Adipose tissue (tissue), 3 donors: Measurements from ENCODE around the gene ANKRD28. TPM values are rescaled to one million over a fixed set of nuclear protein-coding genes. Genes with fewer than 3 reads are reported as not detected.
"Not testable (repeated sequence)": the region's sequence is repeated elsewhere in the genome, so short reads cannot be mapped to it uniquely, and the experiment has no call there.

Experiments used
- H3K27ac ChIP-seq: one replicate; pipeline ENCODE4 v1.5.1; 2013; ENCODE audit warnings: low read depth, low read length
- WGBS, 3 donors: extraction: QIAGEN DNeasy Blood & Tissue Kit; methylation state at CpG; one replicate each; pipeline ENCODE4 v1.1.7; 2013; 5-methylcytosine and 5-hydroxymethylcytosine counted together
- polyA plus RNA-seq, 3 donors: library from polyadenylated mRNA; stranded (reverse); fragments of 200-250 nt; gene quantifications; one replicate each; pipeline ENCODE4 v1.2.3, GENCODE V29; 2013
- donor health status: healthy with polysubstance abuse.
- donor health status: Bipolar disorder and iron deficiency.
- donor health status: healthy.

Gene ANKRD28
- polyA plus RNA-seq, 3 donors: 8.9 to 15.6 (median 10.9) TPM

DNA sequence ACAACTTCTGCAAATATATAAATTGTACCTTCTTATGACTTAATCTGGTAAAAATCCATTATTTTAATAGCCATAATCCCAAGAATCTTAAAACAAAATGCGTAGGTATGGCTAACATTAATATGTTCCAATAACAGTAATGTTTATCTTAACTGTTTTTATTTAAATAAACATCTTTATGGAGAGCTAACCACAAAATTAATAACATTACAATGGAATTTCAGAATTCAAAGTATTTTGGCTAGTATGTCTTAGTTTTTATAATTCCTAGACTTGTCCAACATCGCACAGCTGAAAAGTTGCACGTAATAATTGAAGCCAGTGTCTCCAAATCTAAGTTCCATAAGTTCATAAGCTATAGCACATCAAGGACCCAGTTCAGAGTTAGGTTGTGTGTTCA is 47.6 kb downstream of the ANKRD28 start:
- 97 to 98% (median 97%) methylated on average over 3 of the region's 3 CpGs for WGBS, 3 donors
- no peak overlapping the region for H3K27ac ChIP-seq

DNA sequence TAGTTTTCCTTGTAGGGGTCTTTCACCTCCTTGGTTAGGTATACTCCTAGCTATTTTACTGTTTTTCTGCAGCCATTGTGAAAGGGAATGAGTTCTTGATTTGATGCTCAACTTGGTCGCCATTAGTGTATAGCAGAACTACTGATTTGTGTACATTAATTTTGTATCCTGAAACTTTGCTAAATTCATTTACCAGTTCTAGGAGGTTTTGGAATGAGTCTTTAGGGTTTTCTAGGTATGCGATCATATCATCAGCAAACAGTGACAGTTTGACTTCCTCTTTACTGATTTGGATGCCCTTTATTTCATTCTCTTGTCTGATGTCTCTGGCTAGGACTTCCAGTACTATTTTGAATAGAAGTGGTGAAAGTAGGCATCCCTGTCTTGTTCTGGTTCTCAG is 51.9 kb downstream of the ANKRD28 start:
- H3K27ac ChIP-seq: not testable (repeated sequence)
- WGBS, 3 donors: 94 to 96% (median 94%) methylated on average over 2 of the region's 2 CpGs

DNA sequence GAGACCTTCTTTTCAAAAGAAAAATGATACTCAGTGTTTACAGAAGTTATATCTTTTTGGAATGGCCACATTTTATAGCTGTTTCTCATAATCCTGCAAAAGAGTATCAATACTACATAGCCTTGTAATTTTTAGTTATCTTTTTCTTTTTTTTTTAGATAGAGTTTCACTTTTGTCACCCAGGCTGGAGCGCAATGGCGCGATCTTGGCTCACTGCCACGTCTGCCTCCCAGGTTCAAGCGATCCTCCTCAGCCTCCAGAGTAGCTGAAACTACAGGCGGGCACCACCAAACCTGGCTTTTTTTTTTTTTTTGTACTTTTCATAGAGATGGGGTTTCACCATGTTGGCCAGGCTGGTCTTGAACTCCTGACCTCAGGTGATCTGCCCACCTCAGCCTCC is 53.6 kb downstream of the ANKRD28 start:
- 97 to 99% (median 98%) methylated on average over 6 of the region's 6 CpGs for WGBS, 3 donors
- H3K27ac ChIP-seq: no peak overlapping the region

DNA sequence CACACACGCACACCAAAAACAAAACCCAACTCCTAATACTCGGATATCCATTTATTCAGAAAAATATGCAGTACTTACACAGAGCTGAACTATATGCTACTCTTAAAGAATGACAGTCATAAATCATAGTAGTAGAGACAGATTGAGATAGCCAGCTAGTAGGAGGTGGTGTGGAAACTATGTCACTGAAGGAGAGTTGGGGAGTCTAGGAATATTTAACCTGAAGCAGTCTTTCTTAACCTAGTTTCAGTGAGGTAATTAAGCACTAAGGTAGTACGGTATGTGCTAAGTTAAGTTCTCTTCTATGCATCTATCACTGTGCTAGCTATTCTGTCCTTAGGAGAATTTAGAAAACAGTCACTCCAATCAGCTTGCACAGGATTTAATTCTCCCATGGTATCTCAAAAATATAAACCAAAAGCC is 54.2 kb downstream of the ANKRD28 start:
- H3K27ac ChIP-seq: no peak overlapping the region
- 93 to 95% (median 94%) methylated on average over 3 of the region's 3 CpGs for WGBS, 3 donors

DNA sequence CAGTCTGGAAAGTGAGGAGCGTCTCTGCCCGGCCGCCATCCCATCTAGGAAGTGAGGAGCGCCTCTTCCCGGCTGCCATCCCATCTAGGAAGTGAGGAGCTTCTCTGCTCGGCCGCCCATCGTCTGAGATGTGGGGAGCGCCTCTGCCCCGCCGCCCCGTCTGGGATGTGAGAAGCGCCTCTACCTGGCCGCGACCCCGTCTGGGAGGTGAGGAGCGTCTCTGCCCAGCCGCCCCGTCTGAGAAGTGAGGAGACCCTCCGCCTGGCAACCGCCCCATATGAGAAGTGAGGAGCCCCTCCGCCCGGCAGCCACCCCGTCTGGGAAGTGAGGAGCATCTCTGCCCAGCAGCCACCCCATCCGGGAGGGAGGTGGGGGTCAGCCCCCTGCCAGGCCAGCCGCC is 55.5 kb downstream of the ANKRD28 start:
- not testable (repeated sequence) for H3K27ac ChIP-seq
- 98 to 100% (median 100%) methylated on average over 5 to 19 of the region's 26 CpGs for WGBS, 3 donors

DNA sequence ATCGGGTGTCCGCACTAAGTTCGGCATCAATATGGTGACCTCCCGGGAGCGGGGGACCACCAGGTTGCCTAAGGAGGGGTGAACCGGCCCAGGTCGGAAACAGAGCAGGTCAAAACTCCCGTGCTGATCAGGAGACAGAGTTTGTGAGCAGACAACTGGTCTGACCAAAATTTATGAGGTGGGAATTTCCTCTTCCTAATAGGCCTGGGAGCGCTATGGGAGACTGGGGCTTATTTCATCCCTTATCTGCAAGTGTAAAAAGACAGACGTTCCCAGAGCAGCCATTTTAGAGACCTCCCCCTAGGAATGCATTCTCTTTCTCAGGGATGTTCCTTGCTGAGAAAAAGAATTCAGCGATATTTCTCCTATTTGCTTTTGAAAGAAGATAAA is 59.2 kb downstream of the ANKRD28 start:
- not testable (repeated sequence) for H3K27ac ChIP-seq
- WGBS, 3 donors: 94 to 99% (median 97%) methylated on average over 6 to 8 of the region's 11 CpGs

DNA sequence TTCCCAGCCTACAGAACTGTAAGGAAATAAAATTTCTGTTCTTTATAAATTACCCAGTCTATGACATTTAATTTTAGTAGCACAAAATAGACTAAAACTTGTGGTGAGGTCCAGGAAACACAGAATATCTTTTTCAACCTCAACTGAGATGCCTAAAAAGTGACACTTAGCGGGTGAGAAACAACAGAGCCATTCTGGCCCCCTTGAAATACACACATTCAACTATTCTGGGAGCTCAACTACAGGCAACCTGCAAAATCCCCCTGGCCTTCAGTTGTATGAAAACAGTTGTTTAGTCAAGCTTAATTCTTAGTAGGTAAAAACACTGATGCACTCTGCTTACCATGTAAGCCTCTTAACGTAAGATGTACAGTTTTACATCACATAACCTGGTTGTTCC is 66.8 kb downstream of the ANKRD28 start:
- no peak overlapping the region for H3K27ac ChIP-seq
- WGBS, 3 donors: 96 to 100% (median 97%) methylated on average over 2 of the region's 2 CpGs

DNA sequence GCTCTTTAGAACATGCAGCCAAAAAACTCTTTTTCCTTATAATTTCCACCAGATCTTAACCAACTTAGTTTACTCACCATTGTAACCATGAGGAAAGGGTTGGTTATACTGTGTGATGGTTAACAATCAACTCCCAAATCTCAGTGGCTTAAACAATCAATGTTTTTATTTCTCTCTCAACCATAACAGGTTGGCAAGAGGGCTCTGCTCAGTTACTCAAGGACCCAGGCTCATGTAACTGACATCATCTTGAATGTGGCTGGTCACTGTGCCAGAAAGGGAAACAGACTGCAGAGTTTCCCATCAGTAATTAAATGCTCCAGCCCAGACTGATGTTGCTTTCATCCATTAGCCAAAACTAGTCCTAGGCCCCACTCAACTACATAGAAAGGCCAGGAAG is 69.0 kb downstream of the ANKRD28 start:
- H3K27ac ChIP-seq: no peak overlapping the region

DNA sequence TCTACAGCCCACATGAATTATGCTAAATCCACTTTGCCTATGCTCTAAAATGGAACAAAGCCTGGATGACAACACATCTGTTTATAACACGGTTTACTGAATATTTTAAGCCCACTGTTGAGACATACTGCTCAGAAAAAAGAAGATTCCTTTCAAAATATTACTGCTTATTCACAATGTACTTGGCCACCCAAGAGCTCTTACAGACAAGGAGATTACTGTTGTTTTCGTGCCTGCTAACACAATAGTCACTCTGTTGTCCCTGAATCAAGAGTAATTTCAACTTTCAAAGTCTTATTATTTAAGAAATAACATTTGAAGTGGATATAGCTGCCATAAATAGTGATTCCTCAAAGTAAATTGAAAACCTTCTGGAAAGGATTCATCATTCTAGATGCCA is 70.9 kb downstream of the ANKRD28 start:
- H3K27ac ChIP-seq: no peak overlapping the region
- WGBS, 3 donors: 92 to 96% (median 94%) methylated on average over 2 of the region's 2 CpGs

DNA sequence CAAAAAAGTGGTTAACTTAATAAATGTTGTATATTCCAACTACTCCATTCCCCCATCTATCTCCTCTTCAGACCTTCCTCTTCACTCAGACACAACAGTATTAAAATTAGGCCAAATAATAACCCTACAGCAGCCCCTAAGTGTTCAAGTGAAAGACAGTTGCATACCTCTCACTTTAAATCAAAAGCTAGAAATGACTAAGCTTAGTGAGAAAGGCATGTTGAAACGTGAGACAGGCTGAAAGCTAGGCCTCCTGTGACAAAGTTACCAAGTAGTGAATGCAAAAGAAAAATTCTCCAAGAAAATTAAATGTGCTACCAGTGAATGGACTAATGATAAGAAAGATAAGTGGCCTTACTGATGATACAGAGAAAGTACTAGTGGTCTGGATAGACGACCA is 71.7 kb downstream of the ANKRD28 start:
- WGBS, 3 donors: 56 to 72% (median 70%) methylated on average over 2 of the region's 2 CpGs

DNA sequence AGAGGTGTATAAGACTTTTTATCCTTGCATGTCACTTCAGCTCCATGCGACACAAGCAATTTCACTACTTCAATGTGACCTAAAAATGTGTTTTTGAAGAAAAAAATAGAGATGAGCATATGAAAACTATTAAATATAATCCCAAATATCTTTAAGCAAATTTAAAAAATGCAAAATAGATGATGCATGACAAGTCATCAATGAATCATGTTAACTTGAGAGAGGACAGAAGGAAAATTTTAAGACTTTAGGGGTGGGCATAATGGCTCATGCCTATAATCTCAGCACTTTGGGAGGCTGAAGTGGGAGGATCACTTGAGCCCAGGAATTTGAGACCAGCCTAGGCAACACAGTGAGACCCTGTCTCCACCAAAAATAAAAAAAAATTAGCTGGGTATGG is 73.3 kb downstream of the ANKRD28 start:
- 98 to 100% (median 99%) methylated on average over 1 of the region's 1 CpG for WGBS, 3 donors
- no peak overlapping the region for H3K27ac ChIP-seq

More for the DNA sequence above, 71.7 kb downstream of the ANKRD28 start:
- H3K27ac ChIP-seq: no peak overlapping the region

DNA sequence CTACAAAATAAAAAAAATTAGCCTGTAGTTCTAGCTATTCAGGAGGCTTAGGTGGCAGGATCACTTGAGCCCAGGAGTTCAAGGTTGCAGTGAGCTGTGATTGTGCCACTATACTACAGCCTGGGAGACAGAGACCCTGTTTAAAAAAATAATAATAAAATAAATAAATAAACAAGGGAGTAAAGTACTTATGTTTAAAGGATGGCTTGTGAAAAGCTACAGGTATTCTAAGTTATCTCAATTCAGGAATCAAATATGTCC is 74.2 kb downstream of the ANKRD28 start:
- no peak overlapping the region for H3K27ac ChIP-seq

DNA sequence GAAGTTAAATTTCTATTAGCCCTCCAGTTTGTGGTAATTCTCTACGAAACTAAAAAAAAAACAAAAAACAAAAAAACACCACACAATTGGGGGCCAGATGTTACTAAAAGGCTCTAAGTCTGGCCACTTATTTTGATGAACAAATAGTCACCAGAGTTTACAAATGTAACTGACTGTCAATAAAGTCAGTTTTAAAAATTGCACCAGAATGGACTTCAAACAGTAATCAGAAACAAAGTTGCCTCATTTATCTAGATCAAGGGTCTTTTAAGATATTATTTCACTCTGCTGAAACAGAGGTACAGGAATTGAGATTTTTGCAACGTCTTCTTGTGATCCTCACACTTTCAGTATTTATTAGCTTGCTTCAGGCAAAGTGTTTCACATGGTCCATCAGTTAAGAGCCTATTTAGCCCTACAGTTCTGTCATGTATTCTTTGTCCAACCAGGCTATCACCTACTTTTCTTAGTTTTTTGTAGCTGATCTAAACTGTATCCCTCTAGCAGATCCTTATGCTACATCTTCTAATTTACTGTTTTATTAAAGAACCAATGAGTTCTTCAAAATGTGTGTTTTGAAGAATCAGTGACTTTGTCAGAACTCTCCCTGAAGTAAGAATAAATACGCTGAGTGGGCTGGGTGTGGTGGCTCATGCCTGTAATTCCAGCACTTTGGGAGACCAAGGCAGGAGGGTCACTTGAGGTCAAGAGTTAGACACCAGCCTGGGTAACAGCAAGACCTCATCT is 74.7 kb downstream of the ANKRD28 start:
- 58 to 90% (median 85%) methylated on average over 3 of the region's 3 CpGs for WGBS, 3 donors
- H3K27ac ChIP-seq: no peak overlapping the region

DNA sequence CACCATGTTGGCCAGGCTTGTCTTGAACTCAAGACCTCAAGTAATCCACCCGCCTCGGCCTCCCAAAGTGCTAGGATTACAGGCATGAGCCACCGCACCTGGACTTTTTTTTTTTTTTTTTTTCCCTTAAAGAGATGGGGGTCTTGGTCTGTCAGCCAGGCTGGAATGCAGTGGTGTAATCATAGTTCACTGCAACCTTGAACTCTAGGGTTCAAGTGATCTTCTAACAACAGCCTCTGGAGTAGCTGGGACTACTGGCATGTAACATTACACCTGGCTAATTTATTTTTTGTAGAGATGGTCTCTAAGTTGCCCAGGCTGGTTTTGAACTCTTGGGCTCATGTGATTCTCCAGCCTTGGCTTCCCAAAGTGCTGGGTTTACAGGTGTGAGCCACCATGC is 81.6 kb downstream of the ANKRD28 start:
- 94 to 99% (median 95%) methylated on average over 3 of the region's 3 CpGs for WGBS, 3 donors

DNA sequence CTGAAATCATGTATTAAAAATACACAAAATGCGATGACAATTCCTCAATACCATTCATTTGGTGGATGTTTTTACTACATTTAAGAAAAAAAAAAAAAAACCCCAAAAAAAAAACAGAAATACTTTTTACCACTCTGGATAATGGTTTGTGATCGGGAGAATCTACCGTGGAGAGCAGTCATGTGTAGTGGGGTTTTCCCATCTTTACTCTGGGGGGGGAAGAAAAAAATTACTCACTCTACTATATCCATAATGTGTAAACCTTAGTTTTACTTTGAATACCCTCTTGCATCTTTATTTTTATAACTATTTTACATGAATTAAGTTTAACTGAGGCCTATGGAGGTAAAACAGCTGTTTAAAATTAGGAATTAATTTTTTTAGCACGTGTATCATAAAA is 83.3 kb downstream of the ANKRD28 start:
- no peak overlapping the region for H3K27ac ChIP-seq

More for the DNA sequence above, 81.6 kb downstream of the ANKRD28 start:
- H3K27ac ChIP-seq: no peak overlapping the region

DNA sequence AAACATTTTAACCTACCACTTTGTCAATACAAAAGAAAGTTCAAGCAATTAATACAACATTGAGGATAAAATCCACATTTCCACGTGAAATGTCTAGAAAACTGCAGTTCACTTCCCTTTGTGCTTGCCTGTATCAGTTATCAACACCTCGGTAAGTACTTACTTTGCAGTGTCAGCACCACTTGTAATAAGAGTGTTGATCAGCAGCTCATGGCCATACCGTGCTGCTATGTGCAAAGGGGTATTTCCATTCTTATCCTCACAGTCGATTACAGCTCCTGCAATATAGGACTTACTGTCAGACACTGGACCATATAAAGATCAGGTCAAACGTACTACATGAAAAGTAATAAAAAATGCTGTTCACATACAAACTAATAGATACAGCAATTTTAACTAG is 84.4 kb downstream of the ANKRD28 start:
- WGBS, 3 donors: 90 to 92% (median 91%) methylated on average over 5 of the region's 5 CpGs

More for the DNA sequence above, 83.3 kb downstream of the ANKRD28 start:
- WGBS, 3 donors: 93 to 95% (median 94%) methylated on average over 4 of the region's 4 CpGs

DNA sequence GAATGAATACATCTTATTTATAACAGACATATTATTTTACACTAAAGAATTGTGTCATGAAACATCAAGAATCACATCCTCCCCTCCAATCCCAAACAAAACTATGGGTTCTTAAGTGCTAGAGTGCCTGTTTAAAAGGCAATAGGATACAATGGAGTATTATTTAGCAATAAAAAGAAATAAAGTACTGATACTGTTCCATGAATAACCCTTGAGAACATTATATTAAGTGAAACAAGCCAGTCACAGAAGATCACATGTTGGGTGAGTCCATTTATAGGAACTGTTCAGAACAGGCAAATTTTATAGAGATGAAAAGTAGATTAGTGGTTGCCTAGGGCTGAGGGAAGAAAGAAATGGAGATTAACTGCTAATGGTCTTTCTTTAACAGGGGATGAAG is 86.5 kb downstream of the ANKRD28 start:
- H3K27ac ChIP-seq: no peak overlapping the region

More for the DNA sequence above, 84.4 kb downstream of the ANKRD28 start:
- H3K27ac ChIP-seq: no peak overlapping the region

DNA sequence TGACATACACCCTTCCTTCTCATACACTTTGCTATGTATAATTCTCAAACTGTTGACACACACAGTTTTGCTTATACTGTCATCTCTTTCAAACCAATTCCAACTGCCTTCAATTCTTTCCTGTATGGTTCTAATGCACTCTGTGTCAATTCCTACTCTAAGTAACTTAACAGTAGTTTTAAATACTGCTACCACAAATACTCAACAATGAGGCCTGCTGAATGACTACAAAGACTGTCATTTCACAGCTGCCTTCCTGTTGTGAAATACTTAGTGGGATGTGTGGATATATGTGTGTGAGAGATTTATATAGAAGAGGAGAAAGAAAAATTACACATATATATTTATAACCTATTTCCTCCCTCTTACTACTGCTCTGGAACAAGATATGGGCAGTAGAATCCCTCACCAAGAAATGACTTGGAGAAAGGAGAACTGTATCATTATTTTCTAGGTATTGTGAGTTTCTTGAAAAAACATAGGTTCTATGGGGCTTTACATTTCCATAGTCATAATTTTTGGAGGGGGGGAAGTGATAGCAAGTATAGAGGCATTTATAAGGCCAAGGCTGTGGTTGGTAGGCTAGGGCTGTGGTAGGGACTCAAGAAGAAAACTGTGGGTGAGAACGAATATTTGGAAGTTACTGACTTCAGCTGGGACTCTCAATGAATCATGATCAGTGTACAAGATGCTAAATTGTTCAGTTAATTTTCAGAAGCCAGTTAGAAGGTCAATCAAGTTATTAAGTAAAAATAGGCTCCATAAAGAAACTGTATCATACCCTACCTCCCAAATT is 88.7 kb downstream of the ANKRD28 start:
- WGBS, 3 donors: 70 to 97% (median 76%) methylated on average over 1 of the region's 1 CpG
- H3K27ac ChIP-seq: no peak overlapping the region

DNA sequence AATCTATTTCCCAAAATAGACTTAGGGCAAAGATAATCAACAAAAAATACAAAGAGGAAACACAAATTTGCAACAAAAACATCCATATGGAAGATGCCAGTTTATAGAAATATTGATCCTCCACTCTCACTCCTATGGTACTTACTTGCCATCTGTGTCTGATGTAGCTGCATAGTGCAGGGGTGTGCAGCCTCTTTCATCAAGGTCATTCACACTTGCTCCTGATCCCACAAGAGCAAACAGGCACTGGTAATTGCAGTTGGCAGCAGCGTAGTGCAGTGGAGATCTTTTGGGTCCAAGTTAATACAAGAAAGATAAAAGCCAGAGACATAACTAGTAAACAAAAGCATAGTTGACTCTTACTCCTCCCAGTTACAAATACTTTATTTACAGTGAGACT is 90.0 kb downstream of the ANKRD28 start:
- WGBS, 3 donors: 63 to 93% (median 93%) methylated on average over 1 of the region's 1 CpG
- H3K27ac ChIP-seq: no peak overlapping the region

DNA sequence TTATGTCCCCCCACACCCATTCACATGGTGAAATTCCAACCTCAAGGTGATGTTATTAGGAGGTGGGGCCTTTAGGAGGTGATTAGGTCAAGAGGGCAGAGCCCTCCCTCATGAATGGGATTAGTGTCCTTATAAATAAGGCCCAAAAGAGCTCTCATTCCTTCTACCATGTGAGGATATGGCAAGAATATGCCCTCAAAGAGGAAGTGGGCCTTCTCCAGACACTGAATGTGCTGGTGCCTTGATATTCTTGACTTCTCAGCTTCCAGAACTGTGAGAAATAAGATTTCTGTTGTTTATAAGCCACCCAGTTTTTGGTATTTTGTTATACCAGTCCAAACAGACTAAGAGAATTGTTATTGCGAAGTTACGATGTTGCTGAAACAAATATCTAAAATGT is 94.4 kb downstream of the ANKRD28 start:
- 97 to 99% (median 98%) methylated on average over 2 of the region's 2 CpGs for WGBS, 3 donors

More for the DNA sequence above, 94.4 kb downstream of the ANKRD28 start:
- H3K27ac ChIP-seq: no peak overlapping the region
